ENCODE measurements around the gene RPL35.
A peak's percentile ranks its signal among the peaks of the same experiment; 100 is the strongest.

RPL35 gene

DNA sequence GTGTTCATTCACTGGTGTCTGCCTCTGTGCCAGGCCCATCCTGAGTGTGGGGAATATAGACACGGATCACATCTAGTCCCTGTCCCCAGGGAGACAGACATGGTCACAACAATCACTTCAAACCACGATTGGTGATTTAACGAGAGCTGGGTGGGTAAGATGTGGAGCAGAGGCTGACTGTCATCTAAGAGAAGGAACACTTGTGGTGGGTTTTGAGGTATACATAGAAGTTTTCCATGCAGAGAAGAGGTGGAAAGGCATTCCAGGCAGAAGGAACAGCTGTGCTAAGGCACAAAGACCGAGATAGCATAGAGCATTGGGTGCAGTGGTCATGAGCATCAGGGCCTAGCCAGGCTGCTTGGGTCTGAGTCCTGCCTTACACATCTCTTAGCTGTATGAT, 31.2 kb downstream of the RPL35 start:
- TF ChIP-seq GATA2 (IDR thresholded peaks at IDR 0.05; ENCODE audit: low read depth, low read length) (no peak), GATA3 (IDR thresholded peaks at IDR 0.05; ENCODE audit: low read depth, low read length) (no peak)

DNA sequence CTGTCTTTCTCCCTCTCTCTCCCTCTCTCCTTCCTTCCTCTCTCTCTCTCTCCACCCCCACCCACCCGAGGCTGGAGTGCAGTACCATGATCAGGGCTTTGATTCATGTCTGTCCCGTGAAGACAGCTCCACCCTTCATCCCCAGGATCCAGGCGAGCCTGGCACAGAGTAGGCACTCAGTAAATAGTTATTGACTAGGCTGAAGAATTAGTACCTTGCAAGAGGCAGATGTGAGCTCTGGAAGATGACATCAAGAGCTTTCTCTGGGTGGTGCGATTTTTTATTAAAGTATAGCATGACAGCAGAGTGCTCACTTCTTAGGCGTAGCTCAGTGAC, 32.5 kb downstream of the RPL35 start:
- no peak for TF ChIP-seq GATA3 (IDR thresholded peaks at IDR 0.05; ENCODE audit: low read depth, low read length)
- TF ChIP-seq GATA2 (IDR thresholded peaks at IDR 0.05; ENCODE audit: low read depth, low read length), result no peak

DNA sequence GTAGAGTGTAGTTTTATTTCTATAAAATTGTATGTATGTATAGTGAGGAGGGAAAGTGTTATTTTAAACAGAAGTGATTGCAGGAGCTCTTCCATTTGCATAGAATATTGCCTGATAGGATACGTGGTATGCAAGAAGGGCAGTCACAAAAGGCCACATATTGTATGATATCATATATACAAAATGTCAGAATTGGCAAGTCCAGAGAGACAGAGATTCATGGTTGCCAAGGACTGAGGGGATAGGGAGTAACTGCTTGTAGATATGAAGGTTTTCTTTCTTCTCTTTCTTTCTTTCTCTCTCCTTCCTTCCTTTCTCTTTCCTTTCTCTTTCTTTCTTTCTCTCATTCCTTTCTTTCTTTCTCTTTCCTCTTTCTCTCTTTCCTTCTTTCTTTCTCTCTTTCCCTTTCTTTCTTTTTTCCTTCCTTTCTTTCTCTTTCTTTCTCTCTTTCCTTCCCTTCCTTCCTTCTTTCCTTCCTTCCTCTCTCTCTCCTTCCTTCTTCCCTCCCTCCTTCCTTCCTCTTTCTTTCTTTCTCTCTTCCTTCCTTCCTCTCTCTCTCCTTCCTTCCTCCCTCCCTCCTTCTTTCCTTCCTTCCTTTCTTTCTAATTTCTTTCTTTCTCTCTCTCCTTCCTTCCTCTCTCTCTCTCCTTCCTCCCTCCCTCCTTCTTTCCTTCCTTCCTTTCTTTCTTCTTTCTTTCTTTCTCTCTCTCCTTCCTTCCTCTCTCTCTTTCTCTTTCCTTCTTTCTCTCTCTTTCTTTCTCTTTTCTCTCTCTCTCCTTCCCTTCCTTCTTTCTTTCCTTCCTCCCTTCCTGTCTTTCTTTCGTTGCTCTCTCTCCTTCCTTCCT, 33.0 kb downstream of the RPL35 start:
- TF ChIP-seq GATA3 (IDR thresholded peaks at IDR 0.05; ENCODE audit: low read depth, low read length) (no peak), GATA2 (IDR thresholded peaks at IDR 0.05; ENCODE audit: low read depth, low read length) (no peak)

DNA sequence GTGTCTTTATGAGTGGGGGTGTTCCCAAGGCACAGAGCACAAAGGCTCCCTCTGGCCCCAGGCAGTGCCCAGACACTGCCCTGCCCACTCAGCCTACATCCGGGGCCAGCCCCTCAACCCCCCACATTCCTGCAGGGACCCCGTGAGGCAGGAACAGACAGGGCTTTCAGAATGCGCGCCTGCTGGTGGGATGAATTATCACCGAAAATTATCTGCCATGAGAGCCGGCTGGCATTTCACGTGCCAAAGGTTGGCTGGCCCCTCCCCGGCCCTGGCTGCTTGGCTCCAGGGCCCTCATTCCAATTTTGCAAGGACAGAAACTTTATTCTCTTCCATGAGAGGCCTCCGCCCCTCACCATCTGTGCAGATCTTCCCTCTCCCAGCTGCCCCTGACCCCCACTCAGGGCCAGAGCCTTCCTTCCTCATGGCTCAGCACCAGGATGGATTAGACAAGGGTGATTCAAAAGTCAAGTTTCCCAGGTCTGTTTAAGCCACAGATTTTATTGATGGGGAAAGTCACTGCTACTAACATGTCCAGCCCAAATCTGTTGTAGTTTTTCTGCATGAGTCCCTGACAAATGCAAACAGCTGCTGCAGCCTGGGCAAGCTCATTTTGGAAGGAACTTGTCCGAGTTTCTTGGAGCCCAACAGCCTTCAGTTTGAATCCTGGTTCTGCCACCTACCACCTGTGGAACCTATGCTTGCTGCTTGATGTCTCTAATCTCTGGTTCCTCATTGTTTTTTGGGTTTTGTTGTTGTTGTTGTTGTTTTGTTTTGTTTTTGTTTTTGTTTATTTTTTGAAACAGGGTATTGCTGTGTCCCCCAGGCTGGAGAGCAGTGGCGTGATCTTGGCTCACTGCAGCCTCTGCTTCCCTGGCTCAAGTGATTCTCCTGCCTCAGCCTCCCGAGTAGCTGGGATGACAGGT, 40.8 kb downstream of the RPL35 start:
- no peak for TF ChIP-seq GATA3 (IDR thresholded peaks at IDR 0.05; ENCODE audit: low read depth, low read length)
- TF ChIP-seq GATA2 (IDR thresholded peaks at IDR 0.05; ENCODE audit: low read depth, low read length), result no peak

DNA sequence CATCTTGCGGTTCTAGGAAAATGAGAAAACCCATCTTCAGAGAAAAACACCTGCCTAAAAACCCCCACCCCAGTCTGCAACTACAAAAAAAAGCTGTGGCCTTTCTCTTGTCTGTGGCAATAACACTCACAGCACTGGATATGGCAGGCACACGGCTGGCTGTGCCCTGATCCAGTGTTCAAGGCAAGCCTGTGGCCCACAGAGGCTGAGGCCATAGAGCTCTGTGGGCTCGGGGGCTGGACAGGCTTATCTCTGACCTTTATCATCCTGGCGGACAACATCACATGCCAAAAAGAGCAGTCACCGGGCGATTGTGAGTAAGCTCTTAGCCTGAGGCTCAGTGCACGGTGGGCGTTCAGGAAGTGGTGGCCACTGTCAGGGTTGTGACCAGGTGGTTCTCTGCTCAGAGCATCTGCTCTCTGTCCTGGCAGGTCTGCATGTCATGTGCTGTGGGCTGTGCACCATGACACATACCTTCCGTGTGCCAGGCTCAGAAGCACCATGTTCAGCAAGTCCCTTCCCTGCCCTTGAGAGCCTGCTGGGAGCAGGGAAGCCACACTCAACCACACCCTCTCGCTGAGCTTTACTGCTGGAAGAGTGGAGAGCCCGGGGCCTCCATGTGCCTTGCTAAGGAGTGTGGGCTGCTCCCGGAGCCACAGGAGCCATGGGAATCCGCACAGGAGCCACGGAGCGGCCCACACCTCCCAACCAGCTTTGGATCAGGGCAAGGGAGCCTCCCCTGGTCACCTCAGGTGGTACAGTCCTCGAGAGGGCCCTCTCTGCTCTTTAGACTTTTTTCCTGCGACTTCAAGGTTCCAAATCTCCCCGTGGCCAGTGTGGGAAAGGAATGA, 43.1 kb downstream of the RPL35 start:
- TF ChIP-seq GATA2 (IDR thresholded peaks at IDR 0.05; ENCODE audit: low read depth, low read length) (peak; percentile 94), GATA3 (IDR thresholded peaks at IDR 0.05; ENCODE audit: low read depth, low read length) (no peak)

DNA sequence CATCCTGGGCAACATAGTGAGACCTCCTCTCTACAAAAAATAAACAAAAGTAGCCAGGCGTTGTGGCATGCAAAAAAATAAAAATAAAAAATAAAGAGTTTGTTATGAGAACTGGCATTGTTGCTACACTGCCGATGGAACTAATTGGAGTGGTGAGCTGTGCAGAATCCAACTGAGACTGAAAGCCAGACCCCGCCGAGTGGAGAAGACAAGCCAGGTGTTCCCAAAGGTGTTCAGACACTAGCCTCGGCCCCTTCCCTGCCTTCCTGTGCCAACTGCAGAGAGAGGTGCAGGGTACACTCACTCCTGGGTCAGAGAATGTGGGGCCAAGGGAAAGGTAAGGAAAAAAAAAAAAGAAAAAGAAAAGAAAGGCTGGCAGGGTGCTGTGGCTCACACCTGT, 46.2 kb downstream of the RPL35 start:
- TF ChIP-seq GATA2 (IDR thresholded peaks at IDR 0.05; ENCODE audit: low read depth, low read length) (no peak), GATA3 (IDR thresholded peaks at IDR 0.05; ENCODE audit: low read depth, low read length) (no peak)

DNA sequence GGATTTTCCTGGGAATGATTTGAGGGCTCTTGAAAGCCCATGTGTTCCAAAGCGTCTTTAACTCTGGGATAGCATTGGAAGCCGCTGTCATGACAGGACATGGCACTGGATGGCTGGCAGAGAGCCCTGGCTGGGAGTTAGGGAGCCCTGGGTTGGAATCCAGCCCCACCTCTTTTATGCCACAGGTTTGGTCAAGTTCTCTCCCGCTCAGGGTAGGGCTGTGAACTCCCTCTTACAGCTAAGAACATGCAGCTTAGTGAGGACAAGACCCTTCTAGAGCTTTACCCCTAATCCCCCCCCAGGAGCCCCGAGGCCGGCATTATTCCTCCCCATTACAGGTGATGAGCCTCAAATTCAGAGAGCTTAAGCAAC, 47.6 kb downstream of the RPL35 start:
- no peak for TF ChIP-seq GATA3 (IDR thresholded peaks at IDR 0.05; ENCODE audit: low read depth, low read length)
- TF ChIP-seq GATA2 (IDR thresholded peaks at IDR 0.05; ENCODE audit: low read depth, low read length), result no peak

DNA sequence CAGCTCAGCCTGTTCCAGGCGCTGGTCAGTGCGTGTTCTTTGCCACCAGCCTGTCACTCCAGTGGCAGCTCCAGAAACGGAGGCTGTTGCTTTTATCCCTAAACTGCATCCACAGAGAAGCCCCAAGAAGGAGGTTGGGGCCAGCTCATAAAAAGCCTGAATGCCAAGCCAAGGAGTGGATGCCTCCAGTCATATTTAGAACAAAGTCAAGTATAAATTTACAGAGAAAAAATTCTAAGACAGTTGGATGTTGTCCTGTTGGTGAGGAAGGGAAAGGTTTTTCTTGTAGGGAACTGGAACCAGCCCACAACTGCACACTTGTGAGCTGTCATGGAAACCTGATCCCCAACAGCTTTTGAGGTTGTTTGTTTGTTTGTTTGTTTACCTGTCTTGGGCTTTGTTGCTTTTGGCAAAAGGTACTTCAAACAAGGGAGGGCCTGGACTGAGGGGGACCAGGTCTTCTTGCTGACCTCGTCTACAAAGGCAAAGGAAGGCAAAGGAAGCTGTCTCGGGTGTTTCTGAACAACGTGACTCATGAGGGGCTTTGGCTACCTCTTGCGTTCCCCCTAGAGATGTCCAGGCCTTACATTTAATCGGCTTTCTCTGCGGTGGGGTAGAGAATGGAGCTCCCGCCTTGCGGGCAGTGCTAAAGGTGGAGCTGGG, 48.1 kb downstream of the RPL35 start:
- no peak for TF ChIP-seq GATA2 (IDR thresholded peaks at IDR 0.05; ENCODE audit: low read depth, low read length)
- TF ChIP-seq GATA3 (IDR thresholded peaks at IDR 0.05; ENCODE audit: low read depth, low read length), result no peak

DNA sequence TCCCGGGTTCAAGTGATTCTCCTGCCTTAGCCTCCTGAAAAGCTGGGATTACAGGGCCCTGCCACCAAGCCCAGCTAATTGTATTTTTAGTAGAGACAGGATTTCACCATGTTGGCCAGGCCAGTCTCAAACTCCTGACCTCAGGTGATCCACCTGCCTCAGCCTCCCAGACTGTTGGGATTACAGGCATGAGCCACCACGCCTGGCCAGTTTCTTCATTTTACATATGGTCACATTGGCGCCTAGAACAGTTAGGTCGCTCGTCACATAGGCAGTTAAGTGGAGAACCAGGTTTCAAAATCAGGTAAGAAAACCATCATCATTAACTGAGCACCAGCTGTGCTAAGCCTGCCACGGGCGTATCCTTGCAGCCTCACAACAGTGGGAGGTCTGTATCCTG, 48.7 kb downstream of the RPL35 start:
- TF ChIP-seq GATA2 (IDR thresholded peaks at IDR 0.05; ENCODE audit: low read depth, low read length), result no peak
- no peak for TF ChIP-seq GATA3 (IDR thresholded peaks at IDR 0.05; ENCODE audit: low read depth, low read length)

DNA sequence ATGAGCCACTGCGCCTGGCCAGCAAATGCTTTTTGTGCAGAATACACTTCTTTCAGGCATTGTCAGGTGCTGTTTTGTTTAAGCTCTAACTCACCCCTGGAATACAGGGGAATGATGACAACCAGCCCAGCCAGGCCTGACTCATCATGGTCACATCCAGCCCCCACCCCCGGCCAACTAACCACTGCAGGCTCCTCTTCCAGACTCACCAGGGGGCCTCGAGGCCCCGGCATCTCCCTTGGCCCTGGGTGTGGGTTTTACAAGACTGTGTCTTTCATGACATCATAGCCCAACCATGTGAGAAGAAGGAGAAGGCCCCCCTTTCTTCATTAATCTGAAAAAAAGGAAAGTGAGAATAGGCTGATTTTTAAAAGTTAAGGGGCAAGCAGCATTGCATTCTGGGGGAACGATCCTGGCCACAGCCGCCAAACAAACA, 49.3 kb downstream of the RPL35 start:
- no peak for TF ChIP-seq GATA2 (IDR thresholded peaks at IDR 0.05; ENCODE audit: low read depth, low read length)
- no peak for TF ChIP-seq GATA3 (IDR thresholded peaks at IDR 0.05; ENCODE audit: low read depth, low read length)

DNA sequence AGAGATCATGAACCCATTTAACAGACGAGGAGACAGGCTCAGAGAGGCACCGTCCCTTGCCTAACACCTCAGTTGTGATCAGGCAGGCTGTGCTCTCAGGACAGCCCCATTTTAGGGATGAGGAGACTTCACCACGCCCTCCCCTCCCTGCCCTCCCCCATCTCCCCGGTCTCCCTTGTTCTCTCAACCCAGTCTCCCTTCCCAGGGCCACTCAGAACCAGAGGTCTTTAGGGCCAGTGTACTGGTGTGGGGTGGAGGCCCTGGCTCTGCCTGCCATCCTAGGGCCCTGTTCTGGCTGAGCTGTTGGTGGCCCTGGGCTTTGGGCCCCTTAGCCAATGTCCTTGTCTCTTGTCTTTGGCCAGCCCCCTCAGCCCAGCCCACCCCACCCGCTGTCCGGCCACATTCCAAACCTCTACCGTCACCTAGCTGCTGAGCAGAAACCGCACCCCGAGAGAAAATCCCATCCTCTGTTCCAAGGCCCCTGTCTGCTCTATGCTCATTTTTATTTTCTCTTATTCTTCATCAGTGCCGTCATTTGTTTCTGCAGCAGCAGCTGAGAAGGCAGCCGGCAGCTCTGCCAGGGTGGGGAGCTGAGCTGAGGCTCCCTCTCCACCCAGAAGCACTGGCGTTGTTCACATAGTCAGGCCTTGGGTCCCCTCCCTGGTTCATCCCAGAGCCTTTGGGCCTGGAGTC, 50.9 kb downstream of the RPL35 start:
- TF ChIP-seq GATA3 (IDR thresholded peaks at IDR 0.05; ENCODE audit: low read depth, low read length) (no peak), GATA2 (IDR thresholded peaks at IDR 0.05; ENCODE audit: low read depth, low read length) (no peak)

DNA sequence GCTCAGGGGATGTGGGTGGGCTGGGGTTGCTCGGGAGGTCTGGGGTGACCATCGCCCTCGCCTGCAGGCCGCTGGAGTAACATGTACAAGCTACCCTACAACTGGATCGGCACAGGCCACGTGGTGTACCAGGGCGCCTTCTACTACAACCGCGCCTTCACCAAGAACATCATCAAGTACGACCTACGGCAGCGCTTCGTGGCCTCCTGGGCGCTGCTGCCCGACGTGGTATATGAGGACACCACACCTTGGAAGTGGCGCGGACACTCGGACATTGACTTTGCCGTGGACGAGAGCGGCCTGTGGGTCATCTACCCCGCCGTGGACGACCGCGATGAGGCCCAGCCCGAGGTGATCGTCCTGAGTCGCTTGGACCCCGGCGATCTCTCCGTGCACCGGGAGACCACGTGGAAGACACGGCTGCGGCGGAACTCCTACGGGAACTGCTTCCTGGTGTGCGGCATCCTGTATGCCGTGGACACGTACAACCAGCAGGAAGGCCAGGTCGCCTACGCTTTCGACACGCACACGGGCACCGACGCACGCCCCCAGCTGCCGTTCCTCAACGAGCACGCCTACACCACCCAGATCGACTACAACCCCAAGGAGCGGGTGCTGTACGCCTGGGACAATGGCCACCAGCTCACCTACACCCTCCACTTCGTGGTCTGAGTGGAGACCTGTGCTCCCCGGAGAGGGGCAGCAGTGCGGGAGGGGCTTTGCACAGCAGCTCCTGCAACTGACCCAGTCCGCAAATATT, 51.8 kb downstream of the RPL35 start:
- no peak for TF ChIP-seq GATA3 (IDR thresholded peaks at IDR 0.05; ENCODE audit: low read depth, low read length)
- TF ChIP-seq GATA2 (IDR thresholded peaks at IDR 0.05; ENCODE audit: low read depth, low read length), result no peak
